Measurements from ENCODE around the gene ABHD12B. TPM values are rescaled to one million over a fixed set of nuclear protein-coding genes. Genes with fewer than 3 reads are reported as not detected.

The ABHD12B gene
- total RNA-seq, 1 donor from 2014 or later = not detected

GRCh38 chr14:50836515-50836914, 35.3 kb upstream of the ABHD12B start:
- H3K9me3 ChIP-seq (replicated peaks) = no peaks in the 10 kb centered on the region
- H3K27ac ChIP-seq (replicated peaks) = no peak overlapping the region
- intact Hi-C loops (cut with micrococcal nuclease) = no loop called here
- H3K4me1 ChIP-seq = peaks cover 7% of the 10 kb centered on the region
- no peak overlapping the region for H3K4me3 ChIP-seq
- no peak for TF ChIP-seq CTCF (IDR thresholded peaks at IDR 0.05; ENCODE audit: borderline replicate concordance)
- peaks cover 16% of the 10 kb centered on the region for H3K27me3 ChIP-seq (ENCODE audit: low read depth)
- H3K36me3 ChIP-seq = no peaks in the 10 kb centered on the region
- DNase-seq = no peak

DNA sequence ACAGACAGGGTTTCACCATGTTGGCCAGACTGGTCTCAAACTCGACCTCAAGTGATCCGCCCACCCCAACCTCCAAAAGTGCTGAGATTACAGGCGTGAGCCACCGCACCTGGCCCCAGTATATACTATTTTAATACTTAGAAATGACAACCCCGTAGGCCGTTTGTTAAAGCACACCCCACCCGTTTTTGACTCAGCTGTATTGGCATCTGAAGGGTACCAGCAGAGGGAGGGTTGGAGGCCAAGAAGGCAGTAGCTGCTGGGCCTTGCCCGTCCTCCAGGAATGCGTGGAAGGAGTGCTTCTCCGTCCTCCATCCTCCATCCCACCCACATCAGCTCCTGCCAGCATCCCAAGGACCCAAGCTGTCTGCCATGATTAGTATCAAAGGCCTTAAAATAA, 34.6 kb upstream of the ABHD12B start:
- Histone ChIP-seq H3K9me3 (replicated peaks) (no peaks in the 10 kb centered on the region), H3K36me3 (no peaks in the 10 kb centered on the region), H3K27ac (replicated peaks) (no peak overlapping the region), H3K4me1 (no peaks in the 10 kb centered on the region), H3K27me3 (ENCODE audit: low read depth) (peaks cover 16% of the 10 kb centered on the region), H3K4me3 (no peak overlapping the region)
- intact Hi-C loops (cut with micrococcal nuclease) = no loop called here
- DNase-seq = no peak
- no peak for TF ChIP-seq CTCF (IDR thresholded peaks at IDR 0.05; ENCODE audit: borderline replicate concordance)

DNA sequence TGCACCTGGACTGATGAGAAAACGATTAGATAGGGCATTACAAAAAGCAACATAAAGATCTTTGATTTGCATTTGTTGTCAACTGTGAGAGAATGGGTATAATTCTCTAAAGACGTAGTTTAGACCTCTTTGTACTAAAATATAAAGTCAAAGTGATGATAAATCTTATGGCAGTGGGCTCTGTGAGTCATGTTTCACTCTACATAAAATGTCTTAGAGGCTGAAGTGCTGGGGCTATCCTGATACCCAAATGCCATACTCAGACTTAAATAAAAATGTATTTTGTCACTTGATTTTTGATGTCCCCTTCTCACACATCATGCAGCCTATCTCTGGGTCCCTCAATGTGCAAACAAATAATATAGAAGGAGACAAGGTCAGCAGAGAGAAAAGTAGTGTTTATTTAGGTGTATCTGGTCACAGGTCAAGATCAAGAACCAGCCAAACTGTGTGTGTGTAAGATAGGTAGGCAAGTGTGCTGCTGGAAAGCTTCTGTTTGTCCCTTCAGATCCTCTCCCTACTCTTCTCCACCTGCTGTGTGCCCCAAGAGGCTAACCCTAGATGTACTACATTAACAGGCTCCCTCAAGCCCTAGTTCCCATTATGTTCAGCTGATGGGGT, 33.9 kb upstream of the ABHD12B start:
- intact Hi-C loops (cut with micrococcal nuclease) = no loop called here
- TF ChIP-seq CTCF (IDR thresholded peaks at IDR 0.05; ENCODE audit: borderline replicate concordance) = no peak
- H3K9me3 ChIP-seq (replicated peaks) = no peaks in the 10 kb centered on the region

GRCh38 chr14:50839048-50839447, 32.8 kb upstream of the ABHD12B start:
- no peaks in the 10 kb centered on the region for H3K36me3 ChIP-seq
- no peaks in the 10 kb centered on the region for H3K9me3 ChIP-seq (replicated peaks)
- no peak for DNase-seq
- no peak overlapping the region for H3K27ac ChIP-seq (replicated peaks)
- H3K27me3 ChIP-seq (ENCODE audit: low read depth) = peaks cover 16% of the 10 kb centered on the region
- H3K4me1 ChIP-seq = no peaks in the 10 kb centered on the region
- no peak overlapping the region for H3K4me3 ChIP-seq
- intact Hi-C loops (cut with micrococcal nuclease) = no loop called here
- TF ChIP-seq CTCF (IDR thresholded peaks at IDR 0.05; ENCODE audit: borderline replicate concordance) = no peak

More for the DNA sequence above, 33.9 kb upstream of the ABHD12B start:
- Histone ChIP-seq H3K27ac (replicated peaks) (no peak overlapping the region), H3K4me1 (no peaks in the 10 kb centered on the region), H3K27me3 (ENCODE audit: low read depth) (peaks cover 16% of the 10 kb centered on the region), H3K36me3 (no peaks in the 10 kb centered on the region), H3K4me3 (no peak overlapping the region)
- no peak for DNase-seq

DNA sequence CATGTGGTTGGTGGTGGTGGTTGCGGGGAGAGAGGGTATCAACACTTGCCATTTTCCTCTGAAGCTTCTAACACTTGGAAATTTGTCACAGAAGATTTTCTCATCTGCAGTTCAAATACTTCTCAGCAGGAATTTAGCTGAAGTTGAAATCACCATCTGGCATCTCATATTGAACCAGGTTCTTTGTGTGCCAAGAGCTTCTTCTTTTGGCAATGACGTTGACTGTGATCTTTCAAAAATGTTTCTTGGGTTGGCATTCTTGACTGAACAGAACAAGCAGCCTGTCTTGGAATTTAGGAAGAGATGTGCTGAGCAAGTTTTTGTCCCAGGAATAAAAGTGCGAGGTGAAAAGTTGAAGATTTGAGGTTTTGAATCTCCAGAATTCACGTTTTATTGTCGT, 32.2 kb upstream of the ABHD12B start:
- Histone ChIP-seq H3K27ac (replicated peaks) (no peak overlapping the region), H3K27me3 (ENCODE audit: low read depth) (peaks cover 16% of the 10 kb centered on the region), H3K9me3 (replicated peaks) (no peaks in the 10 kb centered on the region), H3K4me1 (no peaks in the 10 kb centered on the region), H3K4me3 (no peak overlapping the region), H3K36me3 (no peaks in the 10 kb centered on the region)
- no peak for TF ChIP-seq CTCF (IDR thresholded peaks at IDR 0.05; ENCODE audit: borderline replicate concordance)
- intact Hi-C loops (cut with micrococcal nuclease) = no loop called here
- no peak for DNase-seq

Data from left ventricle myocardium inferior (tissue), 1 donor.